Measurements from ENCODE around the gene FLT4.

FLT4 gene

DNA sequence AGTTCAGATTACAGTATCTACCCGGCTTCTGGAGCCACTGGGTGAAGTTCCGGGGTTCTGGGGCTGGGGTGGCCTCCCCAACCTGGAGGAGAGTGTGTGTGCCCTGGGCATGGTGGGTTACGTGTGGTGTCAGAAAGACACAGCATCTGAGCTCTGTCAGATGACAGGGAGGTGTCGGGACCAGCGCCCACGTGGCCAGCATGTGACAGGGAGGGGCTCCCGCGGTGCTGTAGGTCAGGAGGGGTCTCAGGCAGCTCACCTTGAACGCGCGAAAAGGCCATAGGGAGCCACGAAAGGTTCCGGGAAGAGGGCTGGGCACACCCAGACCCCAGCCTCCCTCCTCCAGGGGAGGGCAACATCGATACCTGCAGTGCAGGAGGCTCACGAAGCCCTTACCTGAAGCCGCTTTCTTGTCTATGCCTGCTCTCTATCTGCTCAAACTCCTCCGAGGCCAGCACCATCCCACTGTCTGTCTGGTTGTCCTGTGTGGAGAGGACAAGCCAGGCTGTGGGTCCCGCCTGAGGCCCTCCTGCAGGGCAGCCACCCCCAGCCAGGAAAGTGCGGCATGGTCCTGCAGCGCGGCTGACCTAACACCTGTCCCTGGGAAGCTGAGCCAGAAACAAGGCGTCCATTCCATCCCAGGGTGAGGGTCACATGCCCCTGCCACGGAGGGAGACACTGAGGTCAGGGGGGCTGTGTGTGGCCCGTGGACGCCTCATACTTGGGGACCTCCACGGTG is 40.7 kb downstream of the FLT4 start:
- DNase-seq (ENCODE audit: low spot score) (no peak), FAIRE-seq (no peak)

DNA sequence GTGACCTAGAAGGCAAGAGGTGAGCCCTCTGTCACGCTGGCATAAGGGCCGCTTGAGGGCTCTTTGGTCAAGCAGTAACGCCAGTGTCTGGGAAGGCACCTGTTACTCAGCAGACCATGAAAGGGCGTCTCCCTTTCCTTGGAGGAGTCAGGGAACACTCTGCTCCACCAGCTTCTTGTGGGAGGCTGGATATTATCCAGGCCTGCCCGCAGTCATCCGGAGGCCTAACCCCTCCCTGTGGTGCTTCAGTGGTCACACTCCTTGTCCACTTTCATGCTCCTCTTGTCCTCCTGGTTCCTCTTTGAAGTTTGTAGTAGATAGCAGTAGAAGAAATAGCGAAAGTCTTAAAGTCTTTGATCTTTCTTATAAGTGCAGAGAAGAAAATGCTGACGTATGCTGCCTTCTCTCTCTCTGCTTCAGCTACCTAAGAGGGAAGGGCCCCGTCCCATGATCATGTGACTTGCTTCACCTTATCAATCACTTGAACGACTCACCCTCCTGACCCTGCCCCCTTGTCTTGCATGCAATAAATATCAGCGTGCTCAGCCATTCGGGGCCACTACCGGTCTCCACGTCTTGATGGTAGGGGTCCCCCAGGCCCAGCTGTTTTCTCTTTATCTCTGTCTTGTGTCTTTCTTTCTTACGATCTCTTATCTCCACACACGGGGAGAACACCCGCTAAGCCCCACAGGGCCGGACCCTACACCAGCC is 41.4 kb downstream of the FLT4 start:
- DNase-seq (ENCODE audit: low spot score) (no peak), FAIRE-seq (no peak)

DNA sequence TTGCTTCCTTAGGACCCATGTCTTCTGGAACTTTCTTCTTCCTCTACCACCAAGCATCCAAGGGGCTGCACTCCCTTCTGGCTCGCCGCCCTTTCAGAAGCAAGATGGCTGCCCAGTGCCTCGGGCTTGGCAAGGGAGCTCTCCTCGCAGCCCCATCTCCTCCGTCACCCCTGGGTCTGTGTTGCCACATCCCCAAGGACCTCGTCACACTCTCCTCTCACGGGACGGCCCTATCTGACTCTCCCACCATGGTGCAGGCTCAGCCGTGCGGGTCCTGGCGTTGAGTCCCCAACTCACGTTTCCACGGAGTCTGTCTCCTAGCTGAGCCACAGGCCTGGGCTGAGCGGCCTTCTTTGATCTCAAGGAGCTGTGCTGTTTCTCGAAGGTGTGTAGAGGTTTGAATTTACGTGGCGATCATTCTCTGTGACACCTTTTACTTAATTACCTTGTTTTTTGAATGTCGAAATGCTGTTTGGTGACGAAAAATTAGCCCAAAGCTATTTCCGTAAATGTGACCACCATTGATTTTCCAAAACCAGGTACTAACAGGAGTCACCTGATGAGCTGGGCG is 43.1 kb downstream of the FLT4 start:
- FAIRE-seq (no peak), DNase-seq (ENCODE audit: low spot score) (no peak)

DNA sequence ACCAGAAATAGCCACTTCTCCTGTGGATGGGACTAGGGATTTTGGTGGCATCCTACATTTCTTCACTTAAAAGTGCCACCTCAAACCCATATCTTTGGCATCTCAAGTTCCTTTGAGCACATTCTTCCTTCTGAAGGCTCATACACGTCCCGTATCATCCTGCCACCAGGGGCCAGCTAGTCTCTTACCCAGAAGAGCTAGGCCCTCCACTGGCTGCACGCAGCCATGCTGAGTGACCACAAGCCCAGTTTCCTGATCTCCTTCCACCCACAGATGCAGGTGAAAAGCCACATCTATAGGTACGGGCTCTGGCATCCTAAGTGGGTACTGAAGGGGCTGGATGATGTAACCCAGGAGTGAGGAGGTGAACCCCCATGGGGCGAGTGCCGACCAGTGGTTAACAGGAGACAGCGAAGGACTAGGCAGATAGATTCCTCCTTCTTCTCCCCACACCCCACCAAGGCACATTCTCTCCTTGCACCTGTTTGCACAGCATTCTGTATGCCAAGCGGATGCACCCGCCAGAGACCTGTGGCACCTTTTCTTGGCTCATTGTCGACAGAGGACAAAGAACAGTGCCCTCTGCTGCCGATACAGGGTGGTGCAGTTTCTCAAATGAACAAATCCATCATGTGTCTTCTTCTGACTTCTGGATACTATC is 43.7 kb downstream of the FLT4 start:
- FAIRE-seq: no peak
- DNase-seq (ENCODE audit: low spot score): peak; percentile 38

DNA sequence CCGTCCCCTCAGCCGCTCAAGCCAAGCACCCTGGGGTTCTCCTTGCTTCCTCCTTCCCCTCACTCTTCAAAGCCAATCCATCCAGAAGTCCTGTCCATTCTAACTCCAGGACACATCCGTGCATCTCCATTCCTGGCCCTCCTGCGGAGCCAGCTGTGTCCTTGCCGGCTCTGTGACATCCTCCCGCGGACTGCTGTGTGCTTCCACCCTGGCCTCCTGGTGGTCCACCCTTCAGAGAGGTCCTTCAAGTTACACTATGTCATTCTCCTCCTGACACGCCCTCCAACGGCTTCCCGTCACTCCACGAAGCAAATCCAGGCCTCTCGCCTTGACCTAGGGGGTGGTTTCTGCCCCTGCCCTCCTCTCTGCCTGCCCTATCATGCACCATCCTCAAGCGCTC is 45.1 kb downstream of the FLT4 start:
- DNase-seq (ENCODE audit: low spot score): no peak
- FAIRE-seq: no peak

DNA sequence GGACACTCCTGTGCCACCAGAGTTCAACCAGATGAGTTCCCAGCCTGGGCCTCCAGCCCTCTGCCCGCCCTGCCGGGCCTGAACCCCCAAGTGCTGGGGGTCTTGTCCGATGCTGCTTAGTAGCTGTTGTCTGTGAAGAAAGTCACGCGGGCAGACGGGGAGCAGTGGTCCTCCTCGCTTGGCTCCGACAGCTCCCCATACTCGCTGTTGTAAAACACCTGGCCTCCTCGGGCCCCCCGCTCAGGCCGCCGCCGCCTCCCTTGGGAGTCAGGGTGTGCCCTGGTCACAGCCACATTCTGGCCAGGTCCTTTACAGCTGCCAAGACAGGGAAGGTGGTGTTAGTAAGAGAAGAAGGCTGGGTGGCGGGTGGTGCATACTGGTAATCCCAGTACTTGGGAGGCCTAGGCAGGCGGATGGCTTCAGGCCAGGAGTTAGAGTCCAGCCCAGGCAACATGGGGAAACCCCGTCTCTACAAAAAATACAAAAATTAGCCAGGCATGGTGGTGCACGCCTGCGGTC is 46.3 kb downstream of the FLT4 start:
- no peak for DNase-seq (ENCODE audit: low spot score)
- no peak for FAIRE-seq

DNA sequence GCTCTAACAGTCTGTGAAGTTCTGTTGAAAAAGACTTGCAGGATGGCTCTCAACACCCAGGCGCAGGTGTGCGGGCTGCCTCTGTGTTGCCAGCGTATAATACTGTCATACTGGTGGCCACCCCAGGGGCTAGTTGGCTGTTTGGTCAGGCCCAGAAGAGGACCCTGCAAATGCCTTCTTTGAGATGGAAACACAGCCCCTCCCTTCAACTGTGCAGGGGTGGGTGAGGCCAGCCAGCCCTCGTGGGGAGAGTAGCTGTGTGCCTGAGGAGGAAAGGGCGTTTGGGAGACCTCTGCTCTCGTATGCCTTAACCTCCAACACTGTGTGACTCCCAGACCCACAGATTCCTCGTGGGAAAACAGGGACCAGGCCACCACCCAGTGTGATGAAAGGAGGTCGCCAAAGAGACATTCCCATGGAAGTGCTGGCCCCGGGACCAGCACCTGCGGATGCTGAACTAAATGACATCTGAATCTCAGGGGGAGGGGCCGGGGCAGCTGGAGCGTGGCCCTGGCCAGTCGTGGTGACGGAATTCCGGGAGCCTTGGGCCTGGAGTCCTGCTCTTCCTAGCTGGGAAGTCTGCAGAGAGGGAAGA is 46.8 kb downstream of the FLT4 start:
- no peak for FAIRE-seq
- DNase-seq (ENCODE audit: low spot score): no peak

DNA sequence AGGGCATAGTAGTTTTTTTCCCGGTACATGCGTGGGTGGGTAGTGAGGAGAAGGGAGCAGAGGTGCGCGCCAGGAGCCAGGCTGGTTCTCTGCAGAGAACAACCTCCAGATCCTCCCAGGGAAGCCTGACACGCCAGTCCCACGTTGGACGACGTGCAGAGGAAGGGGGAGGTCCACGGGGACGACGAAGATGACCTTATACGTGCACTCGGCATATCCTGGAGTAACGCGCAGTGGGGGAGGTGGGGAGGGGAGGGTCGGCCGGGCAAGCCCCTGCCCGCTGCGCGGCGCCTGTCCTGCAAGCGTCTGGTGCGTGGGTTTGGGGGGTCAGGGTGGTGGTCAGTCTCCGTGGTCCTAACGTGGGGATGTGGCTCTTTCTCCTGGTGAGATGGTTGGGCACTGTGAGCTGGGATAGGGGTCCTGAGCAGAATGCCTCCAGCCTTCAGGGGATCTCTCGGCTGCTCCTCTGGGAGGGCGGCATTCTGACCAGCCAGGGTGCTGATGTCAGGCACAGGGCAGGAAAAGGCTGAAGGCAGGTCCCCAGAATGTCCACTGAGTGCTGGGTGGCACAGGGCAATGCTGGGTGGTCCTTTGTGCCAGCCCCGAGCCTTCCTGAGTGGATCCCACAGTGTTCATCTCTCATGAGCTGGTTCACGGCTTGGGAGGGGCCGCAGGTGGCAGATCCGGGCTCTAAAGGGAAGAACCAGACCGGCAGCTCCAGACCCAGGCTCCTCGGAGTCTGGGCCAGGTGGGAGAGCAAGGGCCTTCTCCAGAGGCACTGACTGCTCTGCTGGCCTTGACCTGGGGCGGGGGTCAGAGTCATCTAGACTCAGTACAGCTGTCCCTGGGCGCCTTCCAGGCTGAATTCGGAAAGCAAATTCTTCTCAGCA is 47.6 kb downstream of the FLT4 start:
- FAIRE-seq (no peak), DNase-seq (ENCODE audit: low spot score) (no peak)

DNA sequence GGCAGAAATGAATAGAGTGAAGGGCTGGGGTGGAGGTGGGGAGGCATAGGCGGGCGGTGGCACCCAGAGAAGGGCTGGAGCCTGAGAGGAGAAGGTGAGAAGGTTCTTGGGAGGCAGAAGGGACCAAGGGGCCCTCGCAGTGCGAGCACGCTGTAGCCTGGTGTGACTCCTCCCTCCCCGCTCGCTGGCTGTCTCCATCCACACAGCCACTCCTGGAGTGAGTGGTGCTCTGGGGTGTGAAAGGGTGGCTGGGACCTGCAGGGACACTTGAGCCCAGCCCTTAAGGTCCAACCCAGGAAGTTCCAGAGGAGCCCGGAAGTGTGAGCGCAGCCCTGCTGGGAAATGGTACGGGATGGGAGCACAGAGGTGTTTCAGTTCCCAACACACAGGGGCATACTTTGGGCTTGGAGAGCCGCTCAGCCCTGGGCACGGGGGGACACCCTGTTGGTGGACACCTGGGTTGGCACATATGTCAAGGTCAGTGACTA is 48.8 kb downstream of the FLT4 start:
- no peak for DNase-seq (ENCODE audit: low spot score)

DNA sequence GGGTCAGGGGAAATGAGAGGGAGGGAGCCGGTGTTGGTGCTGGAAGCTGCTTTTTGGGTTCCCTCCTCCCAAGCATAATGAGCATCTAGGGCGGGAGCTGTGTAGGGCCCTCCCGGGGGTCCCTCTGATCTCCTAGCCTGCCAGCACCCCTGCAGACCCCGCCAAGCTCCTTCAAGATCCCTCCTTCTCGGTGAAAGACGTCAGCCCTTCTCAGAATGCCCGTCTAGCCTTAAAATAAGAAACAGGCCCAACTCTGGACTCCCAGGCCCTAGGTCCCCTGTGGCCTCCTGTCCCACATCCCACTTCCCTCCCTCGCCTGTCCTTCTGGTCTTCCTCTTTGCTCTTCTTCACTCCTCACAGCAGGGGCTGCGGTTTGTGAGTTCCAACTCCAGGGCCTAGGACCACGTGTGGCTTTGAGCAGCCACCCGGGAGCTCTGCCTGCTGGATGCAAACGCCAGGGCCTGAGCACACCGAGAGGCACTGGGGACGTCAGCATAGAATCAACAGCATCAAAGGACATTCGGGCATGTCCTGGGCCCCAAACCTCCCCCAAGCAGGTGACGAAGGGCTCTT is 49.3 kb downstream of the FLT4 start:
- DNase-seq (ENCODE audit: low spot score): no peak
- FAIRE-seq: no peak

More for the DNA sequence above, 48.8 kb downstream of the FLT4 start:
- no peak for FAIRE-seq

DNA sequence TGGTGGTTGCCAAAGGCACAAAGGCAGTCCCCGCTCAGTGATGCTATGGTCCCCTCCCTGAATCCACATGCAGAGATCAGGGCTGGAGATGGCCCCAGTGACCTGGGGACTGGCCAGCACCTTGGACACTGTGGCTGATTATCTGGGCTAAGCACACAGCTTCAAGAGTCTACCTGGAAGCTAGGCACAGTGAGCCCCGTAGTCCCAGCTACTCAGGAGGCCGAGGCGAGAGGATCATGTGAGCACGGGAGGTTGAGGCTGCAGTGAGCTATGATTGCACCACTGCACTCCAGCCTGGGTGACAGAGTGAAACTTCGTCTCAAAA is 49.8 kb downstream of the FLT4 start:
- DNase-seq (ENCODE audit: low spot score) (no peak), FAIRE-seq (no peak)

DNA sequence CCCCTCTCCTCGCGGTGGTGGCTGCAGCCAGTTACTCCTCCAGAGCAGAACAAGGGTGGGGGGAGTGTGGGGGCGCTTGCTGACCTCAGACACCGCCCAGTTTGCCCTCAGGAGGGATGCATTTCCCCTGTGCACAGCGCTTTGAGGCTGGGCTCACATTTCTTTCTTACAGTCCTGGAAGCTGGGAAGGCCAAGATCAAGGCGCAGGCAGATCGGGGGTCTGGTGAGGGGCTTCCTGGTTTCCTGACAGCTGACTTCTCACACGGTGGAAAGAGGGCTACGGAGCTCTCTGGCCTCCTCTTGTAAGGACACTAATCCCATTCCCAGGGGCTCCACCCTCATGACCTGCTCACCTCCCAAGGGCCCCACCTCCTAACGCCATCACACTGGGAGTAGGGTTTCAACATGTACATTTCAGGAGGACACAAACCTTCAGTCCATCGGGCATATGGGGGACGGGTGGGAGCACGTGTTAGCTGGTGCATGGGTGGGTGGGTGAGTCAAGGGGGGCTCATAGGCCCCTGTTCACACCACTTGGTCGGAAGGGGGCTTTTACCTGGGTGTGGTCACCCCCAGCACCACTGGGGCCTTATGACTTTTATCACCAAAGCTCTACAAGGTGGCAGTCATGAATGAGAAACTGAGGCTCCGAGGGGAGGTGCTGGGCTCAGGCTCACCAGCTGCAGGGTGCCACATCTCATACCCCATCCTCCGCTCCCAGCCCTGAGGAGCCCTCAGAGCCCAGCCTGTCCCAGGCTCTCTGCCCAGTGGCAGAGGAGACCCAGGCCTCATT is 50.4 kb downstream of the FLT4 start:
- DNase-seq (ENCODE audit: low spot score) (no peak), FAIRE-seq (no peak)

DNA sequence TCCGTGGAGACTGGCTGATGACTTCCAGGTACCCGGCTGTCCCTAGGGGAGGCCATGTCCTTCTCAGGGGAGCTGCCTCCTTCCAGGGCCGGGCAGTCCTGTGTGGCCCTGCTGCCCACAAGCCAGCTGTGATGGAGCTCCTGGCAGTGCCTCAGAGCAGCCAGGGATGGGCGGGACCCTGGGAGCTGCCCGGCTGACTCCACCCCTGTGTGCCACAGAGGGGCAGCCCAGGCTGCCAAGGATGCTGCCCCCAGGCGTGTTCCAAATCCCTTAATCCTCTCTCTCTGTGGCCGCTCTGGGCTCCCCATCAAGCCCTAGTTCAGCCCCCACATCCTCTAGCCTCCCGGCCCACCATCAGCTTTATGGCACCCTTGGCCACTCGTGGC is 51.1 kb downstream of the FLT4 start:
- FAIRE-seq (no peak), DNase-seq (ENCODE audit: low spot score) (no peak)

DNA sequence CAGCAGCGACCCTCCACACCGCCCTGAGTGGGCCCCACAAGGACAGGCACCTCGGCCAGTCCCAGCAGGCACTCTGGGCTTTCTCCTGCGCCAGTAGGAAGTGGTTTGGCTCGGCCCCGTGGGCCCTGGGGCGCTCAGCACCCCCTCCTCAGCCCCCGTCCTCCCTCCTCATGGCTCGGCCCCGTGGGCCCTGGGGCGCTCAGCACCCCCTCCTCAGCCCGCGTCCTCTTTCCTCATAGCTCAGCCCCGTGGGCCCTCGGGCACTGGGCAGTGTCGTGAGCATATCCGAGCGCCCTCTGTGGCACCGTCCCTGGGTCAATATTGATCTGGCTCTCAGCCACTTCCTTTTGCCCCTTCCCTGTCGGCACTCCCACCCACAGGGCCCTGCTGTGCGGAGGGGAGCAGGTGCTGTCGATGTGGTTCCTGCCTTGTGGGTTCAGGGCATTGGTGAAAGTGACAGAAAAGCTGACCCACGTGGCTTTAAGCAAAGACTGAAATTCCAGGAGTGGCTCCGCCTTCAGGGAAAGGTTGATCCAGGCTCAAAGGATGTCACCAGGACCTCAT is 52.6 kb downstream of the FLT4 start:
- FAIRE-seq (no peak), DNase-seq (ENCODE audit: low spot score) (no peak)

DNA sequence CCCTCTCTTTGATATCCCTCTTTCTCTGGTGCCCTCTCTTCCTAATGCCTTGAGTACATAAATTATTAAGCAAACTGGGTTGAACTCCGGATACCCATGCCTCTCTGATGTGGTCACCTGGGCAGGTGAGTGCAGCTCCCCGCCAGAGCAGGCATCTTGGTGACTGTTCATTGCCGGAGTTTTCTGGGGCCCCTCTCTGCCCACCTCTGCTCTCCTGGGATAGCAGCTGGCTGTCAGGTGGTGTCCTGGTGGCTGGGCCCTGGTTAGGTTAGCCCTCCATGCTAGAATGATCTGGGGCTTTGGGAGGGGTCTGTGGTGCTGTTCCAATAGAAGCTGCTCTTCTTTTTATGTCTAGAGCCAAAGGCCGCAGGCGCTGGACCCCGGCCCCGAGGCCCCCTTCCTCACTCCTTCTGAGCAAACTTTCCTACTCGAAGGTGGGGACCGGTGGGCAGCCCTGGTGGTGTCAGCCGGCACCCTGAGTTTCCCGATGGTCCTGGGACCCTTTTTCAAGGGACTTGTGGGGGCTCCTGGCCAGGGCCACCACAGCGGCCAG is 53.2 kb downstream of the FLT4 start:
- DNase-seq (ENCODE audit: low spot score): no peak
- FAIRE-seq: no peak

DNA sequence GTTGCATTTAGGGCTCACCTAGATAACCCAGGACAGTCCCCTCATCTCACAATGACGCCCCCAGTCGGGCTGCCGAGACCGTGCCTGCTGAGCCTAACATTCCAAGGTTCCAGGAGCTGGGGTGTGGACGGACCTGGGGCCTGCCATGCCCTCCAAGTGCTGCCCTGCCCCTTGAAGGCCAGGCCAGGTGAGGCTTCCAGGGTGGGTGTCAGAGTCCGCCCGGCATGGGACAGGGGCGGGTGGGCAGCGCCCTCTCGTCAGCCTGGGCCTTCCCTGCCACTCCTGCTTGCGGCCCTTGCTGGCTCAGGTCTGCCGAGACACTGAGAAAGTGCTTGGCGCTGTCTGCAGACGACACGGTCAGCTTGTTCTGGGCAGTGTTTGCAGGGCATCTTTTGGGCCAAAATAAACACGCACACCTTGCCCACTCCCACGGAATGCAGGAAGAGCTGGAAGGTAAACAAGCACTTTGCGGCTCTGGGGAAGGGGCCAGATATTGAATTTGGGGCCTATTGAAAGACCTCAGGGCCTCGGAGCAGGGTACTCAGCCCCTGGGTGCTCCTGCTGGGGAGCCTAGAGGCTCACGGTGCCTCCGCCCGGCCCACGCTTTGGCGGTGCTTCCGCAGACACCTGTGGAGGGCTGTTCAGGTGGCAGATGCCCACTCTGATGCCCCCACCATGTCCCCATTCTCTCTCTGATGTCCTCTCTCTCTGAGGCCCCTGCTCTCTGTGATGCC is 53.9 kb downstream of the FLT4 start:
- FAIRE-seq: no peak
- DNase-seq (ENCODE audit: low spot score): no peak

DNA sequence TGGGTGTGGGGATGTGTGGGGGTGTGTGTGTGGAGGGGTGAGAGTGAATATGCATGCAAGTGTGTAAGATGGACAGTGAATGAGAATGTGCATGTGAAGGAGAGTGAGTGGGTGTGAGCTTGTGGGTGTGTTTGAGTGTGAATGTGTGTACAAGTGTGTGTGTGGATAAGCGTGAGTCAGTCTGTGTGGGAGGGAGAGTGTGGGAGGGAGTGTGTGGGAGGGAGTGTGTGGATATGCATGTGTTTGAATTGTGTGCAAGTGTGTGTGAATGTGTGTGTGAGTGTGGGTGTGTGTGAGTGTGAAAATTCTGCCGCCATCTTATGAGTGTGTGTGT is 54.4 kb downstream of the FLT4 start:
- FAIRE-seq (no peak), DNase-seq (ENCODE audit: low spot score) (no peak)

DNA sequence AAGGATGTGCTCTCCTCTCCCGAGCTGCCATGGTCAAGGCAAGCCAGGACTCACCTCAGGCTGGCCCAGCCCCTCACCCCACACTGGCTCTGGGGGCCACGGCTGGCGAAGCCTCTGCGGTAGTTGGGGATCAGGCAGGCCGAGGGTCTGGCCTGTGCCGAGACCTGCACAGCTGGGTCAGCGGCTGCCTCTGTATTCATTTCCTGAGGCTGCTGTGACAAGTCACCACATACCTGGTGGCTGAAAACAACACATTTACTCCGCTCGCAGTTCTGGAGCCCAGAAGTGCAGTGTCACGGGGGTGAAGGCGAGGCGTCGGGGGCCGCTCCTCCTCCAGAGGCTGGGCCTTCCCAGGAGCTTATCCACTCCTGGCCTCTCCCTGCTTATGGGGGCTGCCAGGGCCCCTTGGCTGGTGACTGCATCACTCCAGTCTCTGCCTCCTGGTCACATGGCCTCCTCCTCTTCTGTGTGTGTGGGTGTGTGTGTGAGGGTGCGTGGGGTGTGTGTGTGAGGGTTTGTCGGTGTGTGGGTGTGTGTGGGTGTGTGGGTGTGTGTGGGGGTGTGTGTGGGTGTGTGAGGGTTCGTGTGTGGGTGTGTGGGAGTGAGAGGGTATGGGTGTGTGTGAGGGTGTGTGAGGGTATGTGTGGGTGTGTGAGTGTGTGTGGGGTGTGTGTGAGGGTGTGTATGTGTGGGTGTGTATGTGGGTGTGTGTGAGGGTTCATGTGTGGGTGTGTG is 54.9 kb downstream of the FLT4 start:
- DNase-seq (ENCODE audit: low spot score) (no peak), FAIRE-seq (no peak)

All from RCC 7860 (cell line).